ENCODE data around the gene OTOP3.
A peak's percentile ranks its signal among the peaks of the same experiment; 100 is the strongest.

Gene OTOP3

GRCh38 chr17:74941128-74941725, 5.5 kb downstream of the OTOP3 start:
- no peak for DNase-seq (ENCODE audit: low read depth in 3 of 3)

- DNase-seq (ENCODE audit: low read depth in 3 of 3), result no peak
Measured at GRCh38 chr17:74943808-74944522, 8.3 kb downstream of the OTOP3 start.

GRCh38 chr17:74945543-74945942, 9.8 kb downstream of the OTOP3 start:
- no peak for DNase-seq (ENCODE audit: low read depth in 3 of 3)

GRCh38 chr17:74946641-74947040, 10.9 kb downstream of the OTOP3 start:
- no peak for DNase-seq (ENCODE audit: low read depth in 3 of 3)

GRCh38 chr17:74947041-74947754, 11.5 kb downstream of the OTOP3 start:
- no peak for DNase-seq (ENCODE audit: low read depth in 3 of 3)

- DNase-seq (ENCODE audit: low read depth in 3 of 3), result no peak
Measured at GRCh38 chr17:74949455-74950115, 13.9 kb downstream of the OTOP3 start.

GRCh38 chr17:74950207-74950606, 14.5 kb downstream of the OTOP3 start:
- no peak for DNase-seq (ENCODE audit: low read depth in 3 of 3)

GRCh38 chr17:74951065-74951464, 15.4 kb downstream of the OTOP3 start:
- DNase-seq (ENCODE audit: low read depth in 3 of 3), result no peak

GRCh38 chr17:74951680-74952421, 16.2 kb downstream of the OTOP3 start:
- DNase-seq (ENCODE audit: low read depth in 3 of 3), result no peak

- DNase-seq (ENCODE audit: low read depth in 3 of 3), result no peak
Measured at GRCh38 chr17:74952431-74953133, 16.9 kb downstream of the OTOP3 start.

GRCh38 chr17:74953134-74953687, 17.5 kb downstream of the OTOP3 start:
- DNase-seq (ENCODE audit: low read depth in 3 of 3), result no peak

- DNase-seq (ENCODE audit: low read depth in 3 of 3), result no peak
Measured at GRCh38 chr17:74954115-74954514, 18.4 kb downstream of the OTOP3 start.

- DNase-seq (ENCODE audit: low read depth in 3 of 3), result no peak
Measured at GRCh38 chr17:74954665-74955421, 19.1 kb downstream of the OTOP3 start.

GRCh38 chr17:74956093-74956492, 20.4 kb downstream of the OTOP3 start:
- DNase-seq (ENCODE audit: low read depth in 3 of 3), result no peak

- DNase-seq (ENCODE audit: low read depth in 3 of 3), result peak; percentile 54 to 83 (median 57)
Measured at GRCh38 chr17:74957935-74958740, 22.4 kb downstream of the OTOP3 start.

- DNase-seq (ENCODE audit: low read depth in 3 of 3), result no peak
Measured at GRCh38 chr17:74959826-74960515, 24.3 kb downstream of the OTOP3 start.

GRCh38 chr17:74960570-74961342, 25.1 kb downstream of the OTOP3 start:
- DNase-seq (ENCODE audit: low read depth in 3 of 3), result peak in 2 of 3 experiments; percentile 18 to 61
